Uterus (tissue), 2 donors: ENCODE measurements around the gene SYNRG.

ENCODE experiments used
- CTCF ChIP-seq, 4 experiments: fragments of 200-600 bp in 2 of 4; fragments of 450-650 bp in 2 of 4; sonication (generic) in 2 of 4; IDR thresholded peaks; one replicate each; pipeline ENCODE4 v1.5.1; 2016 to 2019; ENCODE audit warnings: antibody characterized with exemption in 4 of 4, mild to moderate bottlenecking in 2 of 4, moderate library complexity in 1 of 4
- POLR2A ChIP-seq, 2 donors: fragments of 450-650 bp; IDR thresholded peaks; one replicate each; pipeline ENCODE4 v1.6.1; 2016; ENCODE audit warnings: antibody characterized with exemption in 2 of 2, mild to moderate bottlenecking in 1 of 2, moderate library complexity in 1 of 2

GRCh38 chr17:37494401-37494831 lies 114.8 kb downstream of the SYNRG start:
- TF ChIP-seq CTCF (IDR thresholded peaks at IDR 0.05) (no peak), POLR2A (IDR thresholded peaks at IDR 0.05) (no peak)
